Inferior parietal cortex (tissue), 1 donor: ENCODE measurements around the gene CYP8B1.

Source experiments
- DNase-seq: peaks from one replicate; pipeline ENCODE4 v3.0.0-alpha.2; 2016; ENCODE audit errors: extremely low spot score

CYP8B1 gene

GRCh38 chr3:42853739-42854302 is 21.9 kb downstream of the CYP8B1 start:
- no peak for DNase-seq

DNA sequence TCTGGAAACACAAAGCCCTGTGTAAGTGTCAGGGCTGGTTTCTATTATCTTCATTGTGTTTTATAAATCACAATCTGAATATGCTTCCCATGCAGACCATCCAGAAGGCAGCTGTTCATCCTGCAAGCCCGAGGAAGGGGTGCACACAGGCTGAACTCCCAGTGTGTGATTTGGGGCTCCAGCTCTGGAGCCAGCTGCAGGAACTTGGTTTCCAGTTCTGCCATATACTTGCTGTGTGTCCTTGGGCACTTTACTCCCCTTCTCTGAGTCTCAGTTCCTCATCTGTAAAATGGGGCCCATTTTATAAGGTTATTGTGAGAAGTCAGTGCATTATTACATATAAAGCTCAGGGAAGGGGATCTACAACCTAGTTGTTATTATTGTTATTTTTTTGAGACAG is 22.6 kb downstream of the CYP8B1 start:
- no peak for DNase-seq

GRCh38 chr3:42852441-42852840 is 23.2 kb downstream of the CYP8B1 start:
- no peak for DNase-seq

GRCh38 chr3:42851228-42851834 is 24.3 kb downstream of the CYP8B1 start:
- DNase-seq, result no peak

DNA sequence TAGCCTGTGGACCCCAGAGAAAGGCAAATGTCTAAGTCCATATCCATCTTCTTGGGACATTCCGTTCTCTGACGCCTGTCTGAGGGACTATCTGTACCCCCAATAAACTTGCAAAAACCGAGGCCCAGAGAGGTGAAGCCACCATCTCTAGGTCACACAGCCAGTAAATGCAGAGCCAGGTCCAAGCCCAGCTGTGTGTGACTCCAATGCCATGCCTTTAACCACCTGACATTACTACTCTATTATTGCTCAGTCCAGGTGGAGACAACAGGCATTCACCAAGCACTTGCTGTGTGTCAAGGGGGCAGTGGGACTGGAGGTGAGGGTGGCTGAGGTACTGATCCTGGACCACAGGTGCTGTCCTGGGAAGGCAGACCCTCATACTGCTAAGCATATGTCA is 25.4 kb downstream of the CYP8B1 start:
- DNase-seq, result no peak

DNA sequence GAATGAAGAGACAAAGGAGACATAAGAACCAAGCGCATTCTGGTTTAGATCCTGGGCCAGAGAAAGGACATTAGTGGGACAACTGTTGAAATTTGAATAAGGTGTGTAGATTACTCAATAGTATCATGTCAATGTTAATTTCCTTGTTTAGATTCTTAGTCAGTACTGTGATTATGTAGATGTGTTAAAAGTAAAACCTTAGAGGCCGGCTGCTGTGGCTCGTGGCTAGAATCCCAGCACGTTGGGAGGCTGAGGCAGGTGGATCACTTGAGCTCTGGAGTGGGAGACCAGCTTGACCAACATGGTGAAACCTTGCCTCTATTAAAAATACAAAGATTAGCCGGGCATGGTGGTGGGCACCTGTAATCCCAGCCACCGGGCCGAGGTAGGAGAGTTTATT is 26.7 kb downstream of the CYP8B1 start:
- DNase-seq, result no peak

DNA sequence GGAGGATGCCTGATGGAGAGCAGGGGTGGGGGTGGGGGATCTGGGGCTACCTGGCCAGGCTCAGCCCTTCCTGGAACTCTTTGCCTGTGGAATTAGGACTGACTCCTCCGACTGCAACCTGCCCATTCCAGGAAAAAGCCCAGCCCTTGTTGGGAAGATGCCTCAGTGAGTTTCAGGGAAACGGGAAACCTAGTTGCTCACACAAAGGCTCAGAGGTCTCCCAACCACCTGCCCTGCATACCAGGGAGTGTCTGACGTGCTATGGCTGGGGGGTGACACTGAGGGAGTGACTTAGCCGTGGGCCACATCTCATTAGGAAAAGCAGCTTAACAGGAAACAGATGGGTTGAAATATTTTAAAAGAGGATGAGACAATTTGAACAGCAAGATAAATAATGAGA is 27.9 kb downstream of the CYP8B1 start:
- DNase-seq, result no peak

DNA sequence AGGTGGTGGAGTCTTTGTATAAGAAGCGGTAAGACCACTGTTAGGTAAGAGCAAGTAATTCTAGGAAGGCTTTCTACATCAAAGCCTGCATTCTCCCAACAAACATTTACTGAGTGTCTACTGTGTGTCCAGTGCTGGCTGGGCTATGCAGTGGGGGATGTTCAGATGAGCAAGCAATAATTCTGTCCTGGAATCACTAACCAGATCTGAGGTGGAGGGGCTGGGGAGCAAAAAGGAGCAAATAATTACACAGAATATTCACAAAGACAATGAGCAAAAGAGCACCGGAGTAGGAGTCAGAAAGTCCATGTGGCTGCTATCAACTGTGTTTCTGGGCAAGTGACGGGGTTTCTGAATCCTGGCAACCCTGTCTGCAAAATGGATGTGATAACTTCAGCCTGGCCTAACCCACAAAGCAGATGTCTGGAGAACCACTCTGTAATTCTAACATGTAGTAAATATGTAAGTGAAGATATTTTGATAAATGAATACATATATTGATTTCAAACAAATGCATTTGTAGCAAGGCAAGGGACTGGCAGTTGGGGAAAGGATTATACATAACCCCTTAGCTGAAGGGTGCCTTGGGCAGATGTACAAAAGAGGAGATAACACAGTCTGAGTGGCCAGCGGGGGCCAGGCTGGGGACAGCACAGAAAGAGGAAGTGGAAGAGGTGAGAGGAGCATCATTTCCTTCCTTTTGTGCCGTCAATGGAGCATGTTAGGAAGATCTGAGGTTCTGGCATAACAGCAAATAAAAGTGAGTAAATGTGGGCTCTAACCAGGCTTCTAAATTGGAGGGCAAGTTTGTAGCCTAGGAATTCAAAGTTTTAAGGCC is 28.8 kb downstream of the CYP8B1 start:
- no peak for DNase-seq

DNA sequence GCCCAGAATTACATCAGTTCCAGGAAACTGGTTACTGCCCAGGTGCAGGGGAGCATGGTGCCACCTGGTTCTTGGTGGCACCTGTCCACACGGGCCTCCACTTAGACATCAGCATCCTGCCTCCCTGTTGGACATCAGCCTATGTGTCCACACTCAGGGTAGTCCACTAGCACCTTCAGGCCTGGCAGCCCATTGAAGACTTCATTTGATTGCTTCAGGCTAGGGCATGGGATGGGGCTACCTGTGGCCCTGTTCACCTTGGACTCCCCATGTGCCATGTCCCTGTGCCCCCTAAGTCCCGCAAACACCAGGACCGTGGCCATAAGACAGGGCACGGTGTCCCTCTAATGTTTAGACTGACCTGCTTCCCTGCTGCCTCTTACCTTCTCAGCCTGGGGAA is 30.9 kb downstream of the CYP8B1 start:
- DNase-seq, result no peak

- no peak for DNase-seq
Observed at GRCh38 chr3:42844412-42844713, 31.3 kb downstream of the CYP8B1 start.

- DNase-seq, result no peak
Observed at GRCh38 chr3:42843713-42844411, 31.8 kb downstream of the CYP8B1 start.

GRCh38 chr3:42841332-42841731 is 34.3 kb downstream of the CYP8B1 start:
- no peak for DNase-seq

- DNase-seq, result peak; percentile 79
Observed at GRCh38 chr3:42839616-42840015, 36.1 kb downstream of the CYP8B1 start.

DNA sequence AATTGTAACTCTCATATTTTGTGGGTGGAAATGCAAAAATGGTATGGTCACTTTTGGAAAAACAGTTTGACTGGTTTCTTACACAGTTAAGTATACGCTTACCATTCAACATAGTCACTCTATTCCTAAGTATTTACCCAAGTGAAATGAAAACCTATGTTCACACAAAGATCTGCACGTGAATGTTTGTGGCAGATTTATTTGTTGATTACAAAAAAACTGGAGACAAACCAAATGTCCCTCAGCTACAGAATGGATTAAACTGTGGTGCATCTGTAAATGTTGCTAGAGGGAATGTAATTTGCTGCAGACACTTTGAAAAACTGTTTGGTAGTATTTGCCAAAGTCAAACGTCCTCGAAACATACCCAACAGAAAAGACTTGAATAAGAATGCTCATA is 37.1 kb downstream of the CYP8B1 start:
- DNase-seq, result no peak

- no peak for DNase-seq
Observed at GRCh38 chr3:42836150-42837123, 39.2 kb downstream of the CYP8B1 start.

- peak; percentile 75 for DNase-seq
Observed at GRCh38 chr3:42831321-42831713, 44.4 kb downstream of the CYP8B1 start.

- no peak for DNase-seq
Observed at GRCh38 chr3:42830437-42831320, 45.0 kb downstream of the CYP8B1 start.

- no peak for DNase-seq
Observed at GRCh38 chr3:42829628-42830436, 45.8 kb downstream of the CYP8B1 start.

DNA sequence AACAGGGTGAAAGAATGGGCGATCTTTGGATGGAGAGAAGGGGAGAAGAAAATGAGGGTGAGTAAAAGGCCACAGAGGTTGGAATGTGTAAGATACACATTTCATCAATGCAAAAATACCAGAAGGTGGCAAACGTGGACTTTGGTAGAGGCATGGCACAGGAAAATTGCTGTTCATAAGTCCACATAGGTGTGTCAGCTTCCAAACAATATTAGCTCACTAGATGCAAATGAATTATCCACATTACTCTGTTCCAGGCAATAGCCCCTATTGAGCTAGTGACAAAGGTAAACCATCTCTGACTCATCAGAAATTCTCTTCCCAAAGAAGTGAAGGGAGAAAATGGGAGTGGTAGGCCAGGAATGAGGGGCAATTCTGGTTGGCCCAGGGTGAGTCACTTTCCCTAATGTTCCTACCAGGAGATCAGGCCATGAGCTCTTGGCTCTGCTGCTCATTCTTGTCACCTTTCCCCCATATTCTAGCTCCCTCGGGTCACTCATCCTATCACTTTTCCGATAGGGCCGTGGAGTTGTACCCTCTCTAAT is 46.5 kb downstream of the CYP8B1 start:
- no peak for DNase-seq
